ENCODE measurements around the gene ATP1B3.

ATP1B3 gene

DNA sequence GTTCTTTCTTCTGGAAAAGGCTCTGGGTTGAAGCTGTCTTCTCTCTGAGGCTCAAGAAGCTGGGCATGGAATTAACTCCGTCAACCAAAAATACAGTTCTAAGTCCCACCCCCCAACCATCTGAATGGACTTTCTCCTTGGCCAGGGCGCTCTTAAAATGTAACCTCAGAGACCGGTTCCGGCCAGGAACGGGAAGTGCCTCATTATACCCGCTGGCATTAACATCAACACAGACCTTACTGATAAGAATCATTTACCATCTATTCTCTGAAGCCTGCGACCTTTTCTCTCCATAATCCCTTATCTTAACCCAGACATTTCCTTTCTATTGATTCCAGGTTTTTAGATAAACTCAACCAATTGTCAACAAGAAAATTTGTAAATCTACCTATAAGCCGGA, 64.7 kb downstream of the ATP1B3 start:
- H3K4me3 ChIP-seq (ENCODE audit: low read length): no peak overlapping the region
- DNase-seq (ENCODE audit: low read depth): no peak
- TF ChIP-seq, protein P1, sequence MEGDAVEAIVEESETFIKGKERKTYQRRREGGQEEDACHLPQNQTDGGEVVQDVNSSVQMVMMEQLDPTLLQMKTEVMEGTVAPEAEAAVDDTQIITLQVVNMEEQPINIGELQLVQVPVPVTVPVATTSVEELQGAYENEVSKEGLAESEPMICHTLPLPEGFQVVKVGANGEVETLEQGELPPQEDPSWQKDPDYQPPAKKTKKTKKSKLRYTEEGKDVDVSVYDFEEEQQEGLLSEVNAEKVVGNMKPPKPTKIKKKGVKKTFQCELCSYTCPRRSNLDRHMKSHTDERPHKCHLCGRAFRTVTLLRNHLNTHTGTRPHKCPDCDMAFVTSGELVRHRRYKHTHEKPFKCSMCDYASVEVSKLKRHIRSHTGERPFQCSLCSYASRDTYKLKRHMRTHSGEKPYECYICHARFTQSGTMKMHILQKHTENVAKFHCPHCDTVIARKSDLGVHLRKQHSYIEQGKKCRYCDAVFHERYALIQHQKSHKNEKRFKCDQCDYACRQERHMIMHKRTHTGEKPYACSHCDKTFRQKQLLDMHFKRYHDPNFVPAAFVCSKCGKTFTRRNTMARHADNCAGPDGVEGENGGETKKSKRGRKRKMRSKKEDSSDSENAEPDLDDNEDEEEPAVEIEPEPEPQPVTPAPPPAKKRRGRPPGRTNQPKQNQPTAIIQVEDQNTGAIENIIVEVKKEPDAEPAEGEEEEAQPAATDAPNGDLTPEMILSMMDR (conservative IDR thresholded peaks at IDR 0.05; ENCODE audit: low read depth, low read length): no peak

DNA sequence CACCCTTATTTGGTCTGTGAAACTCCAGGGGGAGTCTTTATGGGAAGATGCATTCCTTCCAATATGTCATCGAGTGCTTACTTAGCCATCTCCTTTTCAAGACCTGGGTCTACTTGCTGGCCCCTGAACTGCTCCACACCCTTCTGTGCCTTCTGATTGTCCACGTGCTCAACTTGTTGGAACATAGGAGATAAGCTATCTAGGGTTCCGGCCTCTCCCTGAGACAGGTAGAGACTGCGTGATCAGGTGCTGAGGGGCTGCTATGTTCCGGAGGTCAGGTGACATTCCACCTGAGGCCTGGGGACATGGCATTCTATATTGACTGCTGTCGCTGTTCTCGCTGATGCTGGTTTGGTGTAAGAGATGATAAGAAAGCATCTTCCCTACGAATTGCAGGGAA, 65.6 kb downstream of the ATP1B3 start:
- TF ChIP-seq, protein P1 (conservative IDR thresholded peaks at IDR 0.05; ENCODE audit: low read depth, low read length): no peak
- no peak overlapping the region for H3K4me3 ChIP-seq (ENCODE audit: low read length)
- DNase-seq (ENCODE audit: low read depth): no peak

DNA sequence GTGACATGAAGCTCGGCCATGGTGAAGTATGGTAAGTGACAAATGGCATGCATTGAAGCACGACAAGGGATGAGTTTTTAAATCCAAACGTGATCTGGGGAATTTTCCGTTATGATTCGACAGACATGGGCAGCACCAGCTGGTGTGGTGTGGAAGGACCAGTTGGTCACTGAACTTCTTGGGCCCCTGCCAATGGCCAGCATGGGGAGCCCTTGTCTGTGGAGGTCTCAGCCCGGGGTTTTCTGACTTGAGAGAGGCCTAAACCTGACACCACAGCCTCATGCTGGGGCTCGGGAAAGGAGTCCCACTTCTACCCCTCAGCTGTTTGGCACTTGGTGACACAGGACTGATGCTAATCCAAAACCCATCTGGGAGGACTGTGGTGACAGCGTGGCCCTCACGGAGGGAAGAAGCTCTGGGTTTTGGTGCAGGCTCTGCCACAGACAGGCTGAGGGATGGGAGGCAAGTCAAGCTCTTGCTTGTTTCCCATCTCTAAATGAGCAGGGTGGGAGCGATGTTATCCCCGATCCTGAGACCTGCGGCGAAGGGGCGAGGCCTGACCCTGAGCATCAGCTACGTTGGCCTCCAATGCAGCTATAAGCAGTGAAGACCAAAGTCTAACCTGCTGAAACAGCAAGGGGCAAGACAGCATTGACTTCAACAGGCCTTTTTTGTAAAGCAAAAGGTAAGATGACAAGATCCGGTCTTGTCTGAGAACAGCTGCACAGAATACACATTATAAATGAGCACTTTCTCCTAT, 69.5 kb downstream of the ATP1B3 start:
- TF ChIP-seq, protein P1 (conservative IDR thresholded peaks at IDR 0.05; ENCODE audit: low read depth, low read length): no peak
- no peak for DNase-seq (ENCODE audit: low read depth)
- no peak overlapping the region for H3K4me3 ChIP-seq (ENCODE audit: low read length)

DNA sequence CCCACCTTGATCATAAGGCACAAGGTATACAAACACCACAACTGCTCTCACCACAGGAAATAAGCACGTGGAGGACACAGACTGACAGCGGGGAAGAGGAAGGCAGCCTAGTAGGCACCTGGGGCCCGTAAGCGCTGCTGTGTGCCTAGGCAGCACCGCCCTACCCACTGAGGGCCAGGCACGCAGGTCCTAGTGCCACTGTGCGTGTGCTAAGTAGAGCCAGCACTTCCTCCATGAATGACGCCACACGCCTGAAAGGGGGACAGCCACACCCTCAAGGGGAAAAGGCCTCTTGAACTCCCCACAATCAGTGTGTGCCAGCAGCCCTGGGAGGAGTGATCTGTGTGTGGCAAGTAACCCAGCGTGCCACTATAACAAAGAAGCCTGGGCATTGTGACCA, 73.0 kb downstream of the ATP1B3 start:
- no peak for DNase-seq (ENCODE audit: low read depth)
- TF ChIP-seq, protein P1 (conservative IDR thresholded peaks at IDR 0.05; ENCODE audit: low read depth, low read length): no peak

DNA sequence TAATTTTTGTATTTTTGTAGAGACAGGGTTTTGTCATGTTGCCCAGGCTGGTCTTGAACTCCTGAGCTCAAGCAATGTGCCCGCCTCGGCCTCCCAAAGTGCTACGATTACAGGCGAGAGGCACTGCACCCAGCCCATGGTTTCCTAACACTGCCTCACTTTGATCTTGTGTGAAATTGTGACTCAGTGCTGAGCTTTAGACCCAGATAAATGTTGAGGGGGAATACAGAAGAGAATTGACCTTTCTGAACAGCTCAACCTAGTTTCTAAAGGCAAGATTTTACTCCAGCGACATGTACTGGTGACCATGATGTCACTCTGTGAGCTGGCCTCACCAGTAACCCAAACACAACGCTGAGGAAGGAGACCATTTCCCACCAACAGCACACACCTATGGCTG, 73.5 kb downstream of the ATP1B3 start:
- H3K4me3 ChIP-seq (ENCODE audit: low read length): no peak overlapping the region
- no peak for DNase-seq (ENCODE audit: low read depth)
- TF ChIP-seq, protein P1 (conservative IDR thresholded peaks at IDR 0.05; ENCODE audit: low read depth, low read length): no peak

More for the DNA sequence above, 73.0 kb downstream of the ATP1B3 start:
- no peak overlapping the region for H3K4me3 ChIP-seq (ENCODE audit: low read length)

DNA sequence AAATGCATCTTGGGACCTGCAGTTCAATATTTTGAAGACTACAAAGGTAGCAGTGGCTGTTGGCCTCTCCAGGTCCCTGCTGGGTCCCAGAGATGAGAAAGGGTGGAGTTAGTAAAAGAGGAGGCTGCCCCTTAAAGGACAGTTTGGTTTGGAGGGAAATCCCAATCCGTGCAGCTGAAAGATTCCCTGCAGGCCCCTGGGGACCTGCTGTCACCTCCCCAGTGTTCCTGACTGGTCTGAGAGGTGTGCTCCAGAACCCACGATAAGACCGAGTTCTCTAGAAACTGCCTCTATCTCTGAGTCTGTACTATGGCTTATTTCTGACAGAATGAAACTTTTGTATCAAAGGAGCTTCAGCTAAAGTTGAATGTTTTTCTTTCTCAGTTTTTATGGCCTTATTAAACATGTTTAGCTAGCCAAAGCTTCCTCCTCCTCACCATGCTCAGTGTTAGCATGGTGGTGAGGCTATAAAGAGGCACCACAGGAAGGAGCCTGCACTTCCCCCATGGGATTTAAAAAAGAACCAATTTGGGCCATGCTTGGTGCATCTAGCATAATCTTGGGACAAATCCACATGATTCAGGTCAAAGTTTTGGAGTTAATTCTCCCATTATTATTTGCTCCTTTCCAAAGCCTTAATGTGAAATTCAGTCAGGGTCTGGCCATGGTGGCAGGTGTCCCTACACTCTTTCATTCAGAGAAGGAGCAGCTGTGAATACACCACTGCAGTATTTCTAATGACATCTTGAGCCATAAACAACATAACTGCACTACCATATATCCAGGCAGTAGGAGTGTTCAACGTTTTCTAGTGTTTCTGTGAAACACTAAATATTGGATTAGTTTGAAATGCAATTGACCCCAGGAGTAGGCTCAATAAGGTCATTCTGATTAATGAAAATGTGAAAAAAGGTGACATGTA, 74.4 kb downstream of the ATP1B3 start:
- TF ChIP-seq, protein P1 (conservative IDR thresholded peaks at IDR 0.05; ENCODE audit: low read depth, low read length): no peak
- H3K4me3 ChIP-seq (ENCODE audit: low read length): no peak overlapping the region
- DNase-seq (ENCODE audit: low read depth): no peak
